Glomerular endothelial cell (primary cell): ENCODE results near the gene MEIOSIN. TPM values are rescaled to one million over a fixed set of nuclear protein-coding genes. Genes with fewer than 3 reads are reported as not detected.

ENCODE experiments used
- DNase-seq: peaks from one replicate; pipeline ENCODE4 v3.0.0-alpha.2; 2011; ENCODE audit warnings: low read depth, low spot score; ENCODE audit errors: extremely low read depth
- total RNA-seq: library from RNA; depleted of rRNA; stranded (reverse); fragments of >200 nt; gene quantifications from 2 replicates; pipeline ENCODE4 v1.2.3, GENCODE V29; 2015

Gene MEIOSIN
- total RNA-seq, 1 donor from 2014 or later: not detected

DNA sequence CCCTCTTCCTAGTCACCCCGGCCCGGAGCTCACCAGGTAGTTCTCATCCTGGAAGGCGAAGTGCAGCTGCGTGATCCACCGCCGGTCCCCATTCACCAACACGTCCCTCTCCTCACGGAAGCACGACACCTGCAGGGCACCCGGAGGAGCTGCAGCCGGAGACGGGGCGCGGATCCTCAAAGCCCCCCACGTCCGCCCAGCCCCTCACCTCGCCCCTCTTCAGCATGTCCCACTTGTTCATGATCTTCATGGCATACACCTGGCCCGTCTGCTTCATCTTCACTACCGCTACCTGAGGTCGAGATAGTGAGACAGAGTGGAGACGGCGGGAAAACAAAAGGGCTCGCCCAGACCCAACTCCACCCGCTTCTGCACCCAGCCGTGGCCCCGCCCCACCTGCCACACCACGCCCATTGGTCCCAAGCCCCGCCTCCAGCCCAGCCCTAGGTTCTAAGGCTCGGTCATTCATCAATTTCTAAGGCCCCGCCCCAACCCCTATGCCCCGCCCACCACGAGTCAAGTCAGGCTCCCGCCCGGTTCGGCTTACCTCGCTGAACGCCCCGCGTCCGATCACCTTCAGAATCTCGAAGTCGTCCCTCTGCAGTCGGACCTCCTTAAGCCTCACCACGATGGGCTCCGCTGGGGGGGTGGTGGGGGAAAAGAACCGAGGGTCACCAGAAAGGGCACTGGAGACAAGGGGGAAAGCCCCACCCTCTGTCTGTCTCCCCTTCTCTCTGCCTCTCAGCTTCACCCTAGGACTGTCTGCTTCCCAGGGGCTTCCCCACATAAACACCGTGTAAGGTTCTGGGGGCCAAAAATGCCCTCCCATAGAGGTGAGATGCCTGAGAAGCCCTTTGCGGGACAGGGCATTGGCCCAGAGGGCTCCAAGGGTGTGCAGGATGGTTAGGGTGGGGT lies 46.2 kb downstream of the MEIOSIN start:
- no peak for DNase-seq

DNA sequence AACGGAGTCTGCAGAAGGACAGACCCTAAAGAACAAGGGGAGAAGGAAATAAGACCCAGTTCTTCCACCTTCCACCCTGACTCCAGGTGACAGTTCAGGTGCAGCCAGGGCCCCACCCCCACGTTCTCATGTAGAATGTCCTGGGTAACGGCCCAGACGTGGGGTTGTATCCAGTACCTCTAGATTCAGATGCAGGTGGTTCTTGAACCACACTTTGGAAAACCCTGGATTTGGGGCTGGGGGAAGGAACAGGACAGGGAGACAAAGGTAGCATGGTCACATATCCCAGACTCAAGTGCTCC lies 46.9 kb downstream of the MEIOSIN start:
- DNase-seq: no peak

GRCh38 chr19:45780448-45781213 lies 47.4 kb downstream of the MEIOSIN start:
- no peak for DNase-seq

DNA sequence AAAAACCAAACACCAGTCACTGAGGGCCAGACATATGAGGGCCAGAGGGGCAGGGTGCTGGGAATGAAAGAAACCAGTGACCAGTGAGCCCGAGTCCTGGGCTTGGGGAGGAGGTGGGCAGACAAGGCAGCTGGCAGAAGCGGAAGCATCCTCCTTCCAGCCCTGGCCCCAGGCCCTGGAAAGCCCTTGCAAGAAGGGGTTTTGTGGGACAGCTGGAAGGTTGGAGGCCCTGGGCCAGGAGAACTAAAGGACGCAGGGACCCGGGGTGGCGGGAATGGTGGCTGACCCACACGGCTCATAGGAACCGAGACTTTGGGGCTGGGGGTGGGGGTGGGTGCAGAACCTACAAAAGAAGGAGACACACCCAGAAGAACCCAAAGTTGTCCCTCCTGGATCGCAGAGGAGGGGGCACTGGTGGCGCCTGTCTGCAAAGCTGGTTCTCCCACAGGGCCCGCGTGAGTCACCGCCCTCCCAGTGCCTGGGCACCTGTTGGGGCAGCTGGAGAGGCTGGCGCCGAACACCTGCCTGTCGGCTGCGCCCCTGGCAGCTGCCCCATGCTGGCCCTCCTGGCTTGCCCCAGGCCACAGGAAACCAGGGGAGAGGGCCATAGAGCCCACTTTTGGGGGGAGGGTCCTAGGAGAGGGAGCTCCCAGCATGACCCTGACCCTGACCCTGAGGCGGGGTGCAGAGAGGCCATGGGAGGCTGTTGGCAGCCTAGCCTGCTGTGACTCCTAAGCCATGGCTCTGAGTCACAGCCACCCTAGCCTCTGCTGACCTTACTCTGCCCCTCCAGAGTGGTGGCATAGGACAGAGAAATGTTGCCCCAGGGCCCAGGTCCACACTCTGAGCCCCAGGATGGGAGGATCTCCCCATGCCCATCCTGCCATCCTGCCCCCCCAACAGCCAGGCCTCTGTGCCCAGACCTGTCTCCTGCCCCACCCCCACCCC lies 48.2 kb downstream of the MEIOSIN start:
- DNase-seq: no peak

DNA sequence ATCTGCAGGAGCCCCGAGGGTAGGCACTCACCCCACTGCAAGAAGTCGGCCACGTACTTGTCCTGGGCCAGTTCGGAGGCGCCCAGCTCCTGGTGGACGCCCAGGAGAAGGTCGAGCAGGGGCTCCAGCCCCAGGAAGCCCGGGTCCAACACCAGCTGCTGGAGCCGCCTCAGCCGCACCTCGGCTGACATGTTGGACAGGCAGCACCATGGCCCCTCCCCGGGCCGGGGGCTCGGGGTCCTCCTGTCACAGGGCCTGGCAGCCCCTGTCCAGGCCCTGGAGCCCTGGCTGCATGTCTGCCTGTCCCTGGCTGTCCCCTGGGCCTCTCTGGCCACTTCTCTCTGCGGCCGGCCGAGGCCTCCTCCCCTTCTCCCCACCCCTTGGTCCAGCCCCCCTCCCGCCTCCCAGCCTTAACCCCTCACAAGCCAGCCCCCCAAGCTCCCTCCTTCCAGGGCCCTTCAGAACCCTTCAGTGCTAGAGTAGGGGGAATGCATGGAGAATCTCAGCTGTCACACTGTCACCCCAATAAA lies 49.0 kb downstream of the MEIOSIN start, which contains the start of gene DMPK:
TSS of gene DMPK (minus strand) at position 329 of the 530 bp plus-strand sequence. CDS start at position 191, 138 bp downstream.
- DNase-seq: no peak

GRCh38 chr19:45782820-45783785 lies 49.9 kb downstream of the MEIOSIN start:
- no peak for DNase-seq

DNA sequence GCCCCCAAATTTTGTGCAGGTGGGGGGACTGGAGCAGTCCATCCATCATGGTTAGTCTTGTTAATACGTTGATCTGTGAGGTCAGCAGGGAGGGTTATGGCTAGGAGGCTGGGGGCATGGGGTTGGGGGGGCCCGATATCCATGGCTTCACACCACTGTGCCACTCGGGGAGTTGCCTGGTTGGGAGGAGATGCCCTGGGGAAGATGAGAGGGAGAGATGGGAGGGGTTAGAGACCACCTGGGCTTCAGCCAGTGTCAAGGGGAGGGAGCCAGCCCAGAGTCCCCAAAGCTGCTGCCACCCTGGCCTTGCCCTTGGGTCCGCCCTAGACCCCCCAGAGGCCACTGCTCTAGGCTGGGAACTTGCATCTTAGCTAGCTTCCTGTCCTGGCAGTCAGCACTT lies 50.9 kb downstream of the MEIOSIN start:
- DNase-seq: no peak

DNA sequence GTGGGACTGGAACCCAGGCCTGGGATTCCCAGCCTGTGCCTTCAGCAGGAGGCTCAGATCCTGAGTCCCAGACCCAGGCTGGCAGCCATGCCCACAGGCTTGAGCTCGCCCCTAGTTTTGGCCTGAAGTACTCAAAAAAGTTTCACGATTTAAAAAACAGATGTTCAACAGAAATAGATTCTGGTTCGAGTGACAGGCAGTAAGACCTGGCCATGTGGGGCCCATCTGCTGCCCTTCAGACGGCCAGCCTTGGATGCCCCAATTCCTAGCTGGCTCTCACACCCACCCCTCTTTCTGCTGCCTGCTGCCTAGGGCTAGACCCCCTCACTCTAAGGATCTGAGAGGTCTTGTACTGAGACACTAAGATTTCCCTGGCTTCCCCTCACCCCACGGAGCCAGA lies 51.9 kb downstream of the MEIOSIN start:
- DNase-seq: no peak

DNA sequence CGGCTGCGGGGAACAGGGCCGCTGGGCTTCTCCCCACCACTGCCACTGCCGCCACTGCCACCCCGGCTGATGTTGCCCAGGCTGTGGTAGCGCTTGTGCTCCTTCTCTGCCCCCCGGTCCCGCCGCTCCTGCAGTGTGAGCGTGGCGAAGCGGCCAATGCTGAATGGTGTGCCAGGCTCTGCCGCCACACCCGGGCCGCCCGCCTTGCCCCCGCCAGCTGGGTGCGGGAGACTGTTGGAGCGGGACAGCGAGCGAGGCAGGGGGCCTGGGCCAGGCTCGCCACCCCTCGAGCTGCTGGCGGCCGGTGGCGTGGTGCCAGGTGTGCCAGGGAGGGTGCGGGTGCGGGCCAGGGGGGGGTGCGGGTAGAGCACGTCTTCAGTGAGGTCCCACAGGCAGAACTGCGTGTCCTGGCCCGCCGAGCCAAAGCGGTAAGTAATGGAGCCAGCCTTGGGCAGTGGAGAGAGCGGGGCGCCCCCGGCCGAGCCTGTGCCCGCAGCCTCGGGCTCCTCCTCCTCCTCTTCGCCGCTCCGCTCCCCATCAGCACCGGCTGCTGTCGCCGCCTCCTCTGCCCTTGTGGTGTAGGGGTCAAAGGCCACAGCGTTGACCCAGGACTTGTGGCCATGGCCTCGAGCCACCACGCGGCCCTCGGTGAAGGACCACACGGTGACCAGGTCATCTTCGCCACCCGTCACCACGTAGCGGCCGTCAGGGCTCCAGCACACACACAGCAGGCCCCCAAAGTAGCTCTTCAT lies 52.7 kb downstream of the MEIOSIN start:
- DNase-seq: no peak

GRCh38 chr19:45786533-45786894 lies 53.3 kb downstream of the MEIOSIN start:
- no peak for DNase-seq

GRCh38 chr19:45789035-45789786 lies 56.0 kb downstream of the MEIOSIN start:
- DNase-seq: no peak

- no peak for DNase-seq
Observed at GRCh38 chr19:45790942-45791341, 57.7 kb downstream of the MEIOSIN start.

GRCh38 chr19:45791744-45792469 lies 58.7 kb downstream of the MEIOSIN start:
- DNase-seq: no peak

DNA sequence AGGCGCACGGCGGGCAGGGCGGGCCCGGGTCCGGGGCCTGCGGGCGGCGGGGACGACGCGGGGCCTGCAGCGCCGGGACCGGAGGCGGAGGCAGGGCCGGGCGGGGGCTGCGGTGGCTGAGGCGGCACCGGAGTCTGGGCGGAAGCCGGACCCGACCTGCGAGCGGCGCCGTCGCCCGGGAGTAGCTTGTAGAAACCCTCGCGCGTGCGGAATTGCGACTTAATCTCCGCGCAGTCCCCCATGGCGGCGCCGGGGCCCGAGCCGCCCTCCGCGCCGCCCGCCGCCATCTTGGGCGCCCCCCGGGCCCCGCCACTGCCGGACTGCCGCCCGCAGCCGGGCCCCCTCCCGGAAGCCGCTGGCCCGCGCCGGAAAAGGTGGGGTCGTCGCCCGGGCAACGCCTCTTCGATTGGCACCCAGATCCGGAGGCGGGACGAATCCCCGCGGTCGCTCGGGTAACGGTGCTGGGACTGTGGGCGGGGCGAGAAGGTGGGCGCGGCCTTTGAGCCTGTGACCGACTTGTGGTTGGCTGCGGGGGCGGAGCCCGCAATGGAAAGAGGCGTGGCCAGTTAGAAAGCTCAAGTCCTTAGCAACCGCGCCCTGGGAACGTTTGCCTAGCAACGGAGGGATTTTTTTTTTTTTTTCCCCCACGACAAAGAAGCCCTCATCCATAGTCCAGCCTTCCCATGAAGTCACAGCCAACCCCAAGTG lies 59.4 kb downstream of the MEIOSIN start, which contains the start of gene DMWD:
TSS of gene DMWD (minus strand) at position 376 of the 708 bp plus-strand sequence. CDS start at position 287, 89 bp downstream.
- DNase-seq: peak; percentile 91

- DNase-seq: no peak
Observed at GRCh38 chr19:45793178-45793564, 59.9 kb downstream of the MEIOSIN start.

GRCh38 chr19:45793876-45794275 lies 60.6 kb downstream of the MEIOSIN start:
- DNase-seq: no peak

DNA sequence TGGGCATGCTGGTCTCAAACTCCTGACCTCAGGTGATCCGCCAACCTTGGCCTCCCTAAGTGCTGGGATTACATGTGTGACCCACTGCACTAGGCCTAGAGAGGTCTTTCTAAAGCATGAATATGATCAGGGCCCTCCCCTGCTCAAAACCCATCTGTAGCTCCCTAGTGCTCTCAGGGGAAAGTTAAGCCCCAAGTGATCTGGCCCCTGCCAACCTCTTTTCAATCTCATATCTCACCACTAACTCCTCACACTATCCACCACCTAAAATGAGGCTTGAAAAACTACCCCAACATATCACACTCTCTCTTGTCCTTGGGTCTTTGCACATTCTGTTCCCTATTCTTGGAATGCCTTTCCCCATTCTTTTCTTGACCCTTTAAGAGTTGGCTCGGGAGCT lies 61.4 kb downstream of the MEIOSIN start:
- no peak for DNase-seq
